D721Med (cell line): ENCODE data around the gene RFPL1.

ENCODE experiments used
- DNase-seq: peaks from one replicate; pipeline ENCODE4 v3.0.0; 2011; ENCODE audit warnings: low spot score; ENCODE audit not compliant: insufficient read length
- FAIRE-seq: peaks from 2 replicates; lab custom pipeline; 2011; peaks lifted over from hg19 to GRCh38; lab: Jason Lieb, UNC
- TF ChIP-seq, protein P1 (sequence below): IDR thresholded peaks from 2 replicates; pipeline ENCODE4 v1.5.1; 2012; ENCODE audit warnings: mild to moderate bottlenecking, control low read depth; ENCODE audit not compliant: insufficient read depth; ENCODE audit errors: missing control alignments

RFPL1 gene

DNA sequence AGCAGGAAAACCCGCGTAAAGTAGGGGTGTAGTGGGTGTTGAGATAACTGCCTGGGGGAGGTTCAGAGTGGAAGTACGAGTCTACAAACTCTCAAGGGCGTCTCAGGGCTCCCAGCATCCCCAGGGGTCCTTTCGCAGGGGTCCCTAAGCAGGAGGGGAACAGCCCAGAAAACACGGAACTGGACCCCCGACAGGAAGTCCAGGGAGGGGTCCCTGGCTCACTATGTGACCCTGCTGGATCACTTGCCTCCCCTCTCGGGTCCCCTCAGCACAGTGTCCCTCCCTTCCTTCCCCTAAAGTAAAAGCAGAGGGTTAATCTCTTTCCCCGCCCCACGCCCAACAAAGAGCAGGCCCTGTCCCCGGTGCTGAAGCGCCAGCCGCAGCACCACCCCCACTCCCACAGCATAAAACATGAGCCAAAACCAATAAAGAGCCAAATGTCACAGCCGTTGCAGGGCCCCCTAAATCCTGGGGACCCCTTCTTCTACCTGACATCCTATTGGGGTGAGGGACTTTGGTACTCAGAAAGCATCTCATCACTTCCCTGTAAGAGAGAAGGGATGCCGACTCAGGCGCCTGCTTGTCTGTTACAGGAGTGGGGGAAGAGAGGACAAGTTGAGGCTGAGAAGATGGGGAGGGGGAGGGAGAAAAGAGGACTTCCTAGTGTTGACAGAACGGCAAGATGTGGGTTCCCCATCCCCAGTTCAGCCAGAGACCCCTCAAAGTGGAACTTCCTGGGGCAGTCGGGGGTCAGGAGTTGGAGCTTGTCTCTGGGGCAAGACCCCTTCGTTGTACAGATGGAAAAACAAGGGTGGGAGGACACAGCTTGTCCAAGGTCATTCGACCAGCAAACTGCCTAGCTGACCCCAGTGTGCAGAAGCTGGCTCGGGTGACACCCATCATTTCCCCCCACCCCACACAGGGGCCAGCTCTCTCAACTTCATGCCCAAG is 40.2 kb downstream of the RFPL1 start:
- no peak for FAIRE-seq
- DNase-seq: no peak
- TF ChIP-seq, protein P1, sequence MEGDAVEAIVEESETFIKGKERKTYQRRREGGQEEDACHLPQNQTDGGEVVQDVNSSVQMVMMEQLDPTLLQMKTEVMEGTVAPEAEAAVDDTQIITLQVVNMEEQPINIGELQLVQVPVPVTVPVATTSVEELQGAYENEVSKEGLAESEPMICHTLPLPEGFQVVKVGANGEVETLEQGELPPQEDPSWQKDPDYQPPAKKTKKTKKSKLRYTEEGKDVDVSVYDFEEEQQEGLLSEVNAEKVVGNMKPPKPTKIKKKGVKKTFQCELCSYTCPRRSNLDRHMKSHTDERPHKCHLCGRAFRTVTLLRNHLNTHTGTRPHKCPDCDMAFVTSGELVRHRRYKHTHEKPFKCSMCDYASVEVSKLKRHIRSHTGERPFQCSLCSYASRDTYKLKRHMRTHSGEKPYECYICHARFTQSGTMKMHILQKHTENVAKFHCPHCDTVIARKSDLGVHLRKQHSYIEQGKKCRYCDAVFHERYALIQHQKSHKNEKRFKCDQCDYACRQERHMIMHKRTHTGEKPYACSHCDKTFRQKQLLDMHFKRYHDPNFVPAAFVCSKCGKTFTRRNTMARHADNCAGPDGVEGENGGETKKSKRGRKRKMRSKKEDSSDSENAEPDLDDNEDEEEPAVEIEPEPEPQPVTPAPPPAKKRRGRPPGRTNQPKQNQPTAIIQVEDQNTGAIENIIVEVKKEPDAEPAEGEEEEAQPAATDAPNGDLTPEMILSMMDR: no peak

DNA sequence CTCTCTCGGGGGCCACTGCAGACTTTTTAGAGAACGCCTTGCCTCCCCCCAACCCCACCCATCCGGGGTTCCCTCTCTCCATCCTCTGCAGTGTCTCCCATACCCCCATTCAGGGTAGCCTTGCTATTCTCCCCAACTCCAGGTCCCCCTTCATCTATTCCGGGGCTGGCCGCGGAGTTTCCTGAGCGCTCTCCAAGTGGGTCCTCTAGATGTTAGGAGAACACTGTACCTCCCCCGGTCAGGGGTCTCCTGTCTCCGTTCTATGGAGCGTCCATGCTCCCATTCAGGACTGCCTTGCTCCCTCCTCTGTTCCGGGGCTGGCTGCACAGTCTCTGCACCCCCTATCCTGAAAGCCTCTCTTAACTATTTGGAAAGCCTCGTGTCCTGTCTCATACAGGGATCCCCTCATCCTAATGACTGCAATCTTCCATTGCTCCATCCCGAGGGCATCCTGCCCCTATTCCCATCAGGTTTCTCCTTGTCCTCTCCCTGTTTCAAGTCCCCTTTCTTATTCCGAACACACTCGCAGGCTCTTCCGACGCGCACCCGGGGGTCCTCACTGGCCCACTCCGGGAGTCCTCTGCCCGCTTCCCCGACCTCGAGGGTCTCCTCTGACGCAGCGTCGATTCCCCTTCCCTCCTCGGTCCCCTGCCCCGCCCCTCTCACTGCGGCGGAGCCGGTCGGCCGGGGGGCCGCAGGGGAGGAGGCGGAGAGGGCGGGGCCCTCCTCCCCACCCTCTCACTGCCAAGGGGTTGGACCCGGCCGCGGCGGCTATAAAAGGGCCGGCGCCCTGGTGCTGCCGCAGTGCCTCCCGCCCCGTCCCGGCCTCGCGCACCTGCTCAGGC is 41.3 kb downstream of the RFPL1 start, which contains the start of gene NEFH:
NEFH (plus strand) TSS at position 802 of the 845 bp plus-strand sequence. CDS start 45 bp downstream, outside the sequence.
- TF ChIP-seq, protein P1: no peak
- FAIRE-seq: no peak

DNA sequence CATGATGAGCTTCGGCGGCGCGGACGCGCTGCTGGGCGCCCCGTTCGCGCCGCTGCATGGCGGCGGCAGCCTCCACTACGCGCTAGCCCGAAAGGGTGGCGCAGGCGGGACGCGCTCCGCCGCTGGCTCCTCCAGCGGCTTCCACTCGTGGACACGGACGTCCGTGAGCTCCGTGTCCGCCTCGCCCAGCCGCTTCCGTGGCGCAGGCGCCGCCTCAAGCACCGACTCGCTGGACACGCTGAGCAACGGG is 41.8 kb downstream of the RFPL1 start:
- FAIRE-seq (no peak), DNase-seq (no peak)
- TF ChIP-seq, protein P1: no peak

More for the DNA sequence above, 41.3 kb downstream of the RFPL1 start, which contains the start of gene NEFH:
- DNase-seq: peak; percentile 52

DNA sequence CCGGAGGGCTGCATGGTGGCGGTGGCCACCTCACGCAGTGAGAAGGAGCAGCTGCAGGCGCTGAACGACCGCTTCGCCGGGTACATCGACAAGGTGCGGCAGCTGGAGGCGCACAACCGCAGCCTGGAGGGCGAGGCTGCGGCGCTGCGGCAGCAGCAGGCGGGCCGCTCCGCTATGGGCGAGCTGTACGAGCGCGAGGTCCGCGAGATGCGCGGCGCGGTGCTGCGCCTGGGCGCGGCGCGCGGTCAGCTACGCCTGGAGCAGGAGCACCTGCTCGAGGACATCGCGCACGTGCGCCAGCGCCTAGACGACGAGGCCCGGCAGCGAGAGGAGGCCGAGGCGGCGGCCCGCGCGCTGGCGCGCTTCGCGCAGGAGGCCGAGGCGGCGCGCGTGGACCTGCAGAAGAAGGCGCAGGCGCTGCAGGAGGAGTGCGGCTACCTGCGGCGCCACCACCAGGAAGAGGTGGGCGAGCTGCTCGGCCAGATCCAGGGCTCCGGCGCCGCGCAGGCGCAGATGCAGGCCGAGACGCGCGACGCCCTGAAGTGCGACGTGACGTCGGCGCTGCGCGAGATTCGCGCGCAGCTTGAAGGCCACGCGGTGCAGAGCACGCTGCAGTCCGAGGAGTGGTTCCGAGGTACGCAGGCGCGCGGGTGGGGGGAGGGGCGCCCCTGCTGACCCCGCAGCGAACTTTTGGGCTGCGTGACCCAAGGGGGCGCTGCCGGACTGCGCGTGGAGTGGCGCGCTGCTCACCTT is 42.3 kb downstream of the RFPL1 start:
- DNase-seq (peak; percentile 70), FAIRE-seq (no peak)
- TF ChIP-seq, protein P1: peak; percentile 52

DNA sequence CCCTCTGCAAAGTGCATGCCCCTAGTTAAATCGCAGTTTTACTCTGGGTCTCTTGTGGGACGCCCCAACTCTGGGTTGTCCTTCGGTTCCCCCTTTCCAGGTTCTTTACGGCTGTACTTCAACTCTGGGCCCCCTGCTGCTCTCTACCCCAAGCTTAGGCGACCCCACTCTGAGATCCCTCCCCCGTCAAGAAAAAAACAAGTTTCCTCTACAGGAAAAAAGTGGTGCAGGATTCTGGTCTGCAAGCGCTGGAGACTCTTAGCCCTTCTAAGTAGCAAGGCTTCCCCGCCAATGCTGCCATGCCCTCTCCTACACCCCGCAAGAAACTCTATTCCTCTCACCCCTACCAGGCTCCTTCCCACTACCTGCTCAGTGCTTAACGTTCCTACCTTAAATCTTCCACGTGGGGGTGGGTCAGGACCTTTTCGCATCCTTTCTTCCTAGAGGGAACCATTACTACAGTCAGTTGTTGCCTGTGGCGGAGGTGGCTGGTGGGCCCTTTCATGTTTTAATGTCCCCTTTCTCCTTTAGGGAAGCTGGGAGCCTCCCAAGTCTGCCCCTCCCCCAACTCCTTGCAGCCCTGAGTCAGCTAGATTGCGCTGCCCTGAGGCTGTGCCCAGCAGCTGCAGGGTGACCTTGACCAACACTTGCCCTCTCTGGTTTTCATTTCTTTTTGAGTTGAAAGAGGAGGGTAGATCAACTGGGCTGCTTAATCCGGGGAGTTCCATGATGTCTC is 43.0 kb downstream of the RFPL1 start:
- FAIRE-seq (no peak), DNase-seq (no peak)
- TF ChIP-seq, protein P1: peak; percentile 1

DNA sequence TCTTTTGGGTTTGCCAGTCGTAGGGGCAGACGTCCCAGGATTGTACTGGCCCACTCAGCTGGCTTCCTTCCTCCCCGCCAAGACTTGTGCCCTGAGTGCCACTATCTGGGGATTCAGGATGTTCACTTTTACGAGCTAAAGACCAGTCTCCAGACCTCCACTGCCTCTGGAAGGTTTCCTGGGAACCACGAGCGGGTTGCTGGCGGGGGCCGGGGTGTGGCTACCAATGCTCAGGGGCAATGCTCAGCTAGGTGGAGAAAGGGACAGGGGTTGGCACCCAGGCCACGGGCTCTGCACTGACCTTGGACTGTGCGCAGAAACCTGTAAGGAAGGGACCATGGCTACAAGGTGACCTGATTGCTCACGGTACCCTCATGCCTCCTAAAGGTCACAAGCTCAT is 43.9 kb downstream of the RFPL1 start:
- FAIRE-seq: no peak
- no peak for DNase-seq
- TF ChIP-seq, protein P1: no peak
